IPS-NIHi11 (cell line): ENCODE measurements around the gene ESR2.
"Not testable (repeated sequence)": the region's sequence is repeated elsewhere in the genome, so short reads cannot be mapped to it uniquely, and the experiment has no call there.

Experiments used
- DNase-seq: peaks from one replicate; pipeline ENCODE4 v3.0.0; 2012; ENCODE audit warnings: mixed read lengths, low spot score

ESR2 gene

DNA sequence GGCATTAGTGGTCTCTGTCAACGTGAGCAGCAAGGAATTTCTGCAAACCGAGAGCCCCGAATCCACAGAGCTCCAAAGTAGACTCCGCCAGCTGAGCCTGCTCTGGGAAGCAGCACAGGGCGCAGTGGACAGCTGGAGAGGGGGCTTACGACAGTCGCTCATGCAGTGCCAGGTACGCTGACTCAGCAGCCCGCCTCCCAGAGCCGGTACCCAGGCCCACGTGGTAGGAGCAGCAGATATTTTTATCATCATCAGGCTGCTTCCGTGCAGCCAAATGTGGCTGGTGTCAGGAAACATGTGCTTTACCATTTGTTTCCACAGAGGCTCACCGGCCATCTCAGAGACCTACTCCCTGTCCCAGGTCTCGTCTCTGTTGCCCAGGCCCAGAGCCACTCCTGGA, 73.7 kb downstream of the ESR2 start:
- DNase-seq, result no peak

DNA sequence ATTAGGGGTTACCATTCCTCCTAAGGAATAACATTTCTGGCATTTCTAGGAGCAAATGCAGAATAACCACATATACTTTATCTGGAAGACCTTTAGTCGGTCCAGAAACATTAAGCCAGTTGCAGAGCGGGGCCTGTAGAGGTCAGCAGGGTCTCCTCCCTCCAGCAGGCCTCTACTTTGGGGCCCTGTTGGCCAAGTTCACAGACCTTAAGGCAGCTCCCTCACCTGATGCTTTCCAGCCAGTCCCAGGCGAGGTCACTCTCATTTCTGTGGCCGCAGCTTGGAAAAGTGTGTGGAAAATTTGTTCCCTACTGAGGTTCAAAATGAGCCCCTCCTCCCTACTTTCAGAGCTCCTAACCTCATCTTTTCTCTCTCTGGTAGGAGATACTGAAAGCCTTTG, 74.1 kb downstream of the ESR2 start:
- DNase-seq, result no peak

DNA sequence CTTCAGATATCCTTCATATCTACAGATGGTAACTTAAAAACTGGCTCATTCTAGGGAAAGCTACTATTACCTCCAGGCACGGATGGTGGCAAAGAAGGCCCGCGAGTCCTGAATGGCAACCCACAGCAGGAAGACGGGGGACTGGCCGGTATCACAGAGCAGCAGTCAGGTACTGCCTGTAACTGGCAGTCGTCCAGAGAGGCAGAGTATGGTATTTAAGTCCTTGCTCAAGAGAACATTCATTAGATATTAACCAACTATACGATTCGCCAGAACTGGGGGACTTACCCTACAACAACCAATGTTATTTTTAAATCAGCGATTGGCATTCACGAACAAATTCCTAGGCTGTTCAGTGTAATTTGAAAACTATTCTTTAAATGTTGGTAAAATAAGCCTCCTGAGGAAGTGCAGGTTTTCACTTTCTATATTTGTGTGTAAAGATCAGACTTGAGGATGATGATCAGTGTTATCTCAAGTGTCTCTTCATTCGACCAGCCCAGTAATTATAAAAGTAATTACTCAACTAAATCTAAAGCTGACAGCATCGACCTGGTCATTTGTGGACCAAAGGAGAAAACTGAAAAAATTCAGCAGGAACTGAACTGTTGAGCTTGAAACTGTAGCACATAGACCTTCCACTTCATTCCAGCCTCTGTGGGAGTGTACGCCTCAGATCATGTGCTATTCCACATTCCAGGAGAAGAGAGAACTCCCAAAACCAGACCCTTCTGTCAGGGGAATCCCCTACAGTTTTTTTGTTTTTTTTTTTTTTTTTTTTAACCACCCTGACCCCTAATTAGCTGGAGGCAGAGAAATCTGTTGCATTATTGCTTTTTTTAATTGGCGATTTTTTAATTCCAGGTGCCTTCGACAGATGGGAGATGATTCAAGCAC, 75.6 kb downstream of the ESR2 start:
- no peak for DNase-seq

DNA sequence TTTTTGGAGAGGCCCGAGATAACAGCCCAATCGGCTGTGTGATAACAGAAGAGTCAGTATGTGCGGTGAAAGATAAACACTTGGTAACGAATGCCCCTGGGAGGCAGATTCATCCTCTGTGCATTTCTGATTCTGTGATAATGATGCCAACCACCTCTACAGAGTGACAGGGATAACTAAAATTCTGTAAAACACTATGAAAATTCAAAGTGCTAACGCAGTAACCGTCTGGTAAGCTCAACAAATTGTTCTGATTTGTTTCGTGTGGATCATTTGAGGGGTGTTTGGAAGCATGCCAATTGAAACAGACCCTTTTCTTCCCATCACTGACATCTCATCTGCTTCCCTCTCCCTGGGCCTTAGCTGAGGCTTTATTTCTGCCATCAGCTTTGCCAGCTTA, 76.3 kb downstream of the ESR2 start:
- DNase-seq, result no peak

DNA sequence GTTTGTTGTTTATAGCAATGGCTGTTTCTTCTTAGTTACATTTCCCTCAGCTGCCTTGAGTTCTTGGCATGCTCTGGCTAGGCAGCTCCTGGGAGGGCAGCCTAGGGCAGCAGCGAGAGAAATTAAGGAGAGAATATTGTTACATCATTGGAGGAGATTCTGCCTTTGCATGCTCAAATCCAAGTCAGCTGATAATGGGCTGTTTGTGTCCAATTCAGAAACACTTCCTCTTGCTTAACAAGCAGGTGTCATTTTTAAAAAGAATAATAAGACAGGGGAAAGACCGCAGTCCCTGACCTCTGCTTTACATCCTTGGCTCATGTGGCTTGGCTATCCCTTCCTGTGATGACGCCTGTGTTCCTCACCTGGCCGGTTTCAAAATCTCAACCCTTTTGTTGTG, 76.9 kb downstream of the ESR2 start:
- DNase-seq, result no peak

DNA sequence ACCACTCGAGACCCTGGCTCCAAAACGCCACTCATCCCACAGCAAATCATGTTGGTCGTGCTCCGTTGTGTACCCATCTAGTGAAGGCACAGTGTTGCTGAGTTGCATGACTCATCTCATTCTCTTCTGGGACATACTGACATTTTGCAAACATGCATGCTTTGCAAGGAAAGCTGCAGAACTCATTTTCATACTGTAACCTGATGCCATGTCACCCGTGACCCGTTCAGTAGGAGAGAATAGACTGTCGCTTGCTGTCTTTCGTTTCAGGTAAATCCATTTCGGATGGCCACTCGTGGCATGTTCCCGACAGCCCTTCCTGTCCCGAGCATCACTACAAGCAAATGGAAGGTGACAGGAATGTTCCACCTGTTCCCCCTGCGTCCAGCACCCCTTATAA, 78.2 kb downstream of the ESR2 start:
- DNase-seq, result no peak

DNA sequence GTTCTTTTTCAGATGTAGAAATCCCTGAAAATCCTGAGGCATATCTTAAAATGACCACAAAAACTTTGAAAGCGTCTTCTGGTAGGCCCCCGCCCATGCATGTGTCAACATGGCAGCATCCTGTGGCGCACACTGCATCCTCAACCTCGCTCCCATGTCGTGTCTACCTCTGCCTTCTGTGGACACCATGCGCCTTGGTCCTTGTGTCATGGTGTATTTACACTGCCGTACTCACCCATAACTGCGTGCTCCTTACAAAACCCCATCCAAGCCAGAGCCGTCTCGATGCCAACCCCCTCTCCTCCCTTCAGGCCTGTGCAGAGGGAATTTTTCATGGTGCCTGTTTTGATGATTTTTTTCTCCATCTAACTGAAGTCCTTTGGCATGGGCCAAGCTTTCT, 78.9 kb downstream of the ESR2 start:
- DNase-seq, result no peak

DNA sequence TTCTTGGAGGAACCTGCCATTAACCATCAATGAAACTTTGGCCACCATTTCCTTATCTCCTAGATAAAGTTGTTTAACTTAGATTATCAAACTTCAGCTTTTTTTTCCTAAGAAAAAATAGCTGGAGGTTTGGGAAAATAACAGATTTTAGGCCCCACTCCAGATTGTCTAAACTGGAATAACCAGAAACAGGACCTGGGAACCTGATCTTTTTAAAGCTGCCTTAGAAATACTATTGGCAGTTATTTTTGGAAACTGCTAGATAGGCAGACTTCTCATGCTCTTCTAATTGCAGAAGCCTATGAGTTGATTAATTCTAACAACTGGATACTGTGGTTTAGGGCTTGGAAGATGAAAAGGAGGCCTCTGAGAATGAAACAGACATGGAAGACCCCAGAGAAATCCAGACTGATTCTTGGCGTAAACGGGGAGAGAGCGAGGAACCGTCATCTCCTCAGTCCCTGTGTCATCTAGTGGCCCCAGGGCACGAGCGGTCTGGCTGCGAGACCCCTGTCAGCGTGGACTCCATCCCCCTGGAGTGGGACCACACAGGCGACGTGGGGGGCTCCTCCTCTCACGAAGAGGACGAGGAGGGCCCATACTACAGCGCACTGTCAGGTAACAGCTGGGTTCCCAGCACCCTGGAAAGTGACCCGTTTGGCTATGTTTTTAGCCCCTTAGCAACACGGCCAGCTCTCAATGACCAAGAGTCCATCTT, 80.2 kb downstream of the ESR2 start:
- DNase-seq, result no peak

DNA sequence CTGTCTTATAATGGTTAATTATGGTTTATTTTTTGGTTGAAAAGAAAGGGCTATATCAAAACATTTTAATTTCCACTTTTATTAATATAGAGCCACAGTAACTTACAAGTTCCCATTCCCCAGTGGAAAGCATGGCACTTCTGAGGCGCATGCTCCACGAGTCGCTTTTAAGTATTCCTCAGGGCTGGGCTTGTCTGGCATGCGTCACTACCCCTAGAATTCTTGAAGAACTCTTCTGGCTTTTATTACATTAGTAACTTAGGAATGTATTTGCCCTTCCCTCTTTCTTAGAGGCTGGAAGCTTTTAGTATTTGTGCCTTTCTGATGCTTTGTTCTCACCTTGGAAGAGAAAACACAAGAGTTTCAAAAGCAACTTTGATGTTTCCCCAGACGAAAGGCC, 81.1 kb downstream of the ESR2 start:
- no peak for DNase-seq

DNA sequence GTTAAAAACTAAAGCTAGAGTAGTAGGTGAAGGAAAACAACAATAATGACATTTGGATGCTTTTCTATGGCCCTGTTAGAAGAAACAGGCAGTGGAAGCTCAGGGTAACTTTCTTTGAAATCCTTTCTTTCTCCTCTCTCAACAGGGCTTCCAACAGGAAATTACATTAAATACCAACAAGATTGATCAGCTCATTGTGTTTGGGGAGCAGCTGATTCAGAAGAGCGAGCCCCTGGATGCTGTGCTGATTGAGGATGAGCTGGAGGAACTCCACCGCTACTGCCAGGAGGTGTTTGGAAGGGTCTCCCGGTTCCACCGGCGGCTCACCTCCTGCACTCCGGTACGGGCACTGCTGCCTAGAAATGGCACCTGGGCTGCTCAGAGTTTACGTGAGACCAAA, 81.5 kb downstream of the ESR2 start:
- no peak for DNase-seq

DNA sequence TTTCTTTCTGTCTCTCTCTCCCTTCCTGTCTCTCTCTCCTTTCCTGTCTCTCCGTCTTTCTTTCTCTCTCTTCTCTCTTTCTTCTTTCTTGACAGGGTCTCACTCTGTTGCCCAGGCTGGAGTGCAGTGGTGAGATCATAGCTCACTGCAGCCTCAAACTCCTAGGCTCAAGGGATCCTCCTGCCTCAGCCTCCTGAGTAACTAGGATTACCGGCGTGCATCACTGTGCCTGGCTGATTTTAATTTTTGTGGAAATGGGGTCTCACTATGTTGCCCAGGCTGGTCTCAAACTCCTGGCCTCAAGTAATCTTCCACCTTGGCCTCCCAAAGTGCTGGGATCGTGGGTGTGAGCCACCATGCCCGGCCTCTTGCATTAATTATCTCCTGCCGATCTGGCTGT, 83.3 kb downstream of the ESR2 start:
- DNase-seq, result not testable (repeated sequence)

DNA sequence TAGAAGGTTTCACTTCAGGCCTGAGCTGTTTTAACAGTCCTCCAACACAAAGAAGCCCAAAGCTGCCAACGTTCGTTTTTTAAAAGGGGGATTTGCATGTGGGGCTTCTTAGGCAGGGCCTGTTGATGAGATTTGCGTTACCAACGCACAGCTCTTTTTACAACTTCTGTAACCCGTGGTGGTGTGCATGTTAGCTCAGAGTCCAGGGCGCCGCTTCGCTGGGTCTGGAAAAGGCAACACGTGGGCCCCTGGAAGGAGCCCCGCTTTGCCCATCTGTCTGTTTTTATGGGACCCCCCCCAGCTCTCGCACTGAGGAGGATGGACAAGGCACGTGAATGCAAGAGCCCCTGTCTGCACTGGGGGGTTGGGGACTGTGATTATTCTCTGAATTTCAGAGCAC, 84.0 kb downstream of the ESR2 start:
- DNase-seq, result no peak

DNA sequence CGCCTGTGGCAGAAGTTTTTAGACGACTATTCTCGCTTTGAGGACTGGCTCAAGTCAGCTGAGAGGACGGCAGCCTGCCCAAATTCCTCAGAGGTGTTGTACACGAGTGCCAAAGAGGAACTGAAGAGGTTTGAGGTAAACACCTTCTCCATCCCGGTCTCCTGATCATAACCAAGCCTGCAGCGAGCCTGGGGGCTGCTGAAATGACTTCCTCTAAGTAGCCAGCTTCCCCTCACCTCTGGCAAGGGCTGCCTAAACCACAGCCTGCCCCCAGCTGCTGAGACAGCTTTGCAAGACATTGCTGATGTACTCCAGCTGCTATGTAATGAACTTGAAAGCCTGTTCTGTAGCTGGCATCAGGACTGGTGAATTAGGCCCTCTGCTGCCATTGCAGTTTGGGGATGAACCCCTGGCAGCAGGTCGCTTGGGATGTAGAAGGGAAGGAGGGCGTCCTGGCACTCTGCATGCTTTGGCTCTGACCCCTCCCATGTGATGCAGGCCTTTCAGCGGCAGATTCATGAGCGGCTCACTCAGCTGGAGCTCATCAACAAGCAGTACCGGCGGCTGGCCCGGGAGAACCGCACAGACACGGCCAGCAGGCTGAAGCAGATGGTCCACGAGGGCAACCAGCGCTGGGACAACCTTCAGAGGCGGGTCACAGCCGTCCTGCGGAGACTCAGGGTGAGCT, 84.6 kb downstream of the ESR2 start:
- no peak for DNase-seq

DNA sequence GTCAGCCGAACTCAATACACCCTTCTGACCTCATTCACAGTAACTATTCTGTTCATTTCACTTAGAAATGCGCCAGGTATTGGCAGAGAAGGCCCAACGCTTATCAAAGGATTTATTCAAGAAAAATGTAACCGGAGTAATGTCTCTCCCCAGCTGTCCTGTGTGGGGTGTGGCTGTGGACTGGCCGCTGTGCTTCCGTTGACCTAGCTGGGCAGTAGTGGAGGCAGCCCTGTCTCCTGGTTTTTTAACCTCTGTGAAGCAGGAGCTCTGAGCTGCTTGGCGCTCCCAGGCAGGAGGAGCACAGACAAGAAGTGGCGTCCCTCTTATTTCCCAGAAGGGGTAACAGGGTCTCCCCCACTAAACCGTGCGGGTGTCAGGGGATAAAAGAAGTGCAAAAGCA, 85.2 kb downstream of the ESR2 start:
- DNase-seq, result no peak

DNA sequence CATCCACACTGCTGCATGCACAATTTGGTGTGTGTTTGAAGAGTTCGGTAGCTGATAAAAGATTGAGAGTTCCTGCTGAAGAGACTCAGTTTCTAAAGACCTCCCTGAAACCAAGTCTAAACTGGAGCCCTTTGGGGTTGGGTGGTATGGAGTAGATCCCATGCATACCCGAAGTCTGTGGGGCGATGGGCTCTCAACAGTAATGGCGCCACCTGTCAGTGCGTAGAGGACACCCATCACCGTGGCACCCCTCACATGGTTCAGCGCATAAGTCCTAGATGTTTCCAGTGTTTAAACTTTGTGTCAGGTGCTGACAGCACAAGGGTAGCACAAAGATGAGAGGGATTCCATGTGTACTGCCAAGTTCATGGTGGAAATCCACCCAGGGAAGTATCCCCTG, 85.9 kb downstream of the ESR2 start:
- DNase-seq, result no peak

DNA sequence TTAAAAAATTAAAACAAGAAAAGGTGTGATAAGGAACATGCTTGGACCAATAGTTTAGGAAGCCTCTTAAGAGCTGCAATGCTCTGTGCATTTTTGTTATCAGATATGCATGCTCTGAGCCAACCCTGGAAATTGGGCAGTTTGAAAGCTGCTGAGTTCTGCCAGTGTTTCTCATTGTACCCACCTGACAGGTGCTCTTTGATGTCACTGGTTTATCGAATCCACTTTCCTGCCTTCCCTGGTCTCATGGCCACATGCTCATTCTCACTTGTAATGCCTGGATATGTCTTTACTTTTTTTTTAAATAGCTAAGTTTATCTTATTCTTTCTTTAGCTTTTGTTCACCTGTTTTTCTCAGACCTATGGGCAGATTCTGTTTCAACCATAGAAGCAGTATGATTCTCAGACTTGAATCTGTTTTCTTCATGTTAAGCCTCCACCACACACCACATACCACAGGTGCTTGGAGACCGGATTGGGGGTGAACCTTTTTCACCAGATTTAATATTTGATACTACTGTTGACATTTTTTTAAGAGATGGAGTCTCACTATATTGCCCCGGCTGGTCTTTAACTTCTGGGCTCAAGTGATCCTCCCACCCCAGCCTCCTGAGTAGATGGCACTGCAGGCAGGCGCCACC, 90.7 kb downstream of the ESR2 start:
- no peak for DNase-seq

DNA sequence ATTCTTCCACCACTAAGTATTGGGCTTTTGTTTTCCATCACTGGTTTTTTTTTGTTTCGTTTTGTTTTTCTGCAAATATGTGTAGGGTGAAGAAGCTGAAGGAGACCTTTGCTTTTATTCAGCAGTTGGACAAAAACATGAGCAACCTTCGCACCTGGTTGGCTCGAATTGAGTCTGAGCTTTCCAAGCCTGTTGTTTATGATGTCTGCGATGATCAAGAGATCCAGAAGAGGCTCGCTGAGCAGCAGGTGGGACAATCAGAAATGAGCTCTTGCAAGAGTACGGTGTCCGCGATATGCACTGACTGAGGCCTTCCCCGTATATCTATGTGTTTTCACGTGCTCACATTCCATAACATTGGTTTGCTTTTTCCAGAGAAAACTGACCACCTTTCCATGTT, 91.5 kb downstream of the ESR2 start:
- no peak for DNase-seq

DNA sequence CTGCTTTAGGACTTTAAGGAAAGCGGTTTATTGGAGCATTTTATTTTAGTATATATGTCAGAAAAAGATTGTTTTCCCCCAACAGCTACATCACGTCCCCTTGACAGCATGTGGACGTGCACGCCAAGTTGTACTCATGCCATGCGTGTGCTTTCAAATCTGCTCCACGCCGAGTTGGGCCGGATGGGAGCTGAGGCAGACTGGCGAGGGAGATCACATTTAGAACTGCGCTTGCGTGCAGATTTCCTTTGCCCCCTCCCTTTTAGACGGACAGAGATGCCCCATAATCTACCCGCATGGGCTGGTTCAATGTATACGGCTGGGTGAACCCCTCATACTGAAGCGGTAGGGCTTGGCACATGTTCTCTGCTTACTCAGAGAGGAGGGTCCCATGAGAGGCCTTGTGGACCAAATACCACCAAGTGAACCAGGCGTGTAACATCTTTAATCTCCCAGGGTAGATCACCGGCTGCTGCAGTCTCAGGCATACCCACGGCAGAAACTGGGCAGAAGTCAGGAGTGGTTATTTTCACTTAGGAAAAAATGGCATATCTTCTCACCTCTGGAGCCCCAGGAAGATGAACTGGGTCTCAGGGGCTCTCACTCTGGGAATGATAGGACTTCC, 92.1 kb downstream of the ESR2 start:
- DNase-seq, result no peak

DNA sequence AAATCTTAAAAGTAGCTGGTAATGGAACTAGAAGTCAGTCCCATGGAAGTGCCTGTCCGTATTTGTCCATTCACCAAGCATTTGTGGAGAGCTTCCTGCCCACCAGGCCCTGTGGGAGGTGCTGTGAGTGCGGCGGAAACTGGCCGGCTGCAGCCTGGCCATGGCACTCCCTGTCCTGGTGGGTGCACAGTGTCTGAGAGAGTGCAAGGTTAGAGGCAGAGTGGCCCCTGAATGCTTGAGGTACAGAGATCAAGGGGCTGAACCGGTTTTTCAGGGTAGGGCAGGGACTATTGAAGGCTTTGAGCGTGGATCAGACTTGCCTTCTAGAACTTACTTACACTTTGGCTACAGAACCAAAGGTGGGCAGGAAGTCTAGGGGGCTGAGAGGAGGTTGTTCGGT, 92.9 kb downstream of the ESR2 start:
- no peak for DNase-seq

DNA sequence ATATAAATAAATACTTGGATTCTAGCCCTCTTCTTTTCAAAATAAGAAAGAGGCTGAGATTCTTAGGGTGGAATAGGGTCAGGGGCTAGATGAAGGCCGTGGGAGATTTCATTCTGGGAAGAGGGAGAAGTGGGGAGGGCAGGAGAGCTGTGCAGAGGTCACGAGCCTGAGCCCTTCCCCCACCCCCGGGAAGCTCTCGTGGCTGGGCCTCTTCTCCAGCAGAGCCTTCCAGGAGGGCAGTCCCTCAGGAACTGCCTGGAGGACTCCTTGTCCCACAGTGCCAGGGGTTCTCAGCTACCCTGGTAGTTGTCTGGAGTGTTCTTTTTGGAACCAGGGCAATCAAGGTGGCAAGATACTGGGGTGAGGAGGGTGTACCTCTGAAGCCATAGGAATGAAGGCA, 94.0 kb downstream of the ESR2 start:
- no peak for DNase-seq

DNA sequence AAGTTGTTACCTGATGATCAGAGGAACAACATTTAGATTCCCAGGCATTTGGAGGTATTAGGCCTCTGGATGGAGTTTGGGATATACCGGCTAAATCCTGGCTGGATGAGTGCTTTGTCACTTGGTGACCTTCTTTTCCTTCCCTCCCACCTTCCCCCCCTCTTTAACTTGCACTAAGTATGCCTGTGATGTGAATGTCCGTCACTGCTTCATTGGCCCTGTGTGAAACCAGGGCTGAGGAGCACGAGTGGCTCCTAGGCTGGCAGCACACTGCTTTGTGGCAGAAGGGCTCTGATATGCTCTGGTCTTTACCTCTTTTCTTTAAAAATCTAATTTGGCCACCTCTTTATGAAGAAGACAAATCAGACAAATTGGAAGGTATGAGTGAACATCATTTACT, 95.7 kb downstream of the ESR2 start:
- no peak for DNase-seq

DNA sequence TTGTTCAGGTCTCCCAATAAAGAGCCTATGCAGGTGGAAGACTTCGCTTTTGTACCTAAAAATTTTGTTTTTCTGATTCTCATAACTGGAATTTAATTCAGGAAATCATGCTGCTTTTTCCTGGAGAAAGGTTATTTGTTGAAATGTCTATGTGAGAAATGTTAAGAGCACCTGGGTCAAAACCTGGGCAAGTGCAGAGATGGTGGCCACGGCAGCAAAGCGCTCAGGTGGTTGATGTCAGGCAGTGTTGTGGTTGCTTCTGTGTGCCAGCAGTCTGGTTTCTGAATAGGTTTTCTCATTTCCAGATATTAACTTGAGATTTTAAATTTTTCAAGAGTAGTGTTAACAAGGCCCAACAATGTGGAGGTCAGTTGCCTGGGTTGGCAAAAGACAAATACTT, 96.2 kb downstream of the ESR2 start:
- DNase-seq, result no peak
